Osteocyte (in vitro differentiated cells): ENCODE results near the gene TOB1. TPM values are rescaled to one million over a fixed set of nuclear protein-coding genes. Genes with fewer than 3 reads are reported as not detected.

Experiments used
- DNase-seq: peaks from one replicate; pipeline ENCODE4 v3.0.0; 2021; ENCODE audit warnings: mixed read lengths; ENCODE audit not compliant: unreplicated experiment; ENCODE audit errors: extremely low spot score
- H3K27ac Mint-ChIP-seq: one replicate; pipeline ENCODE4 v1.8.0; 2021; ENCODE audit warnings: mild to moderate bottlenecking, mixed read lengths; ENCODE audit not compliant: unreplicated experiment
- H3K27me3 Mint-ChIP-seq: one replicate; pipeline ENCODE4 v1.8.0; 2021; ENCODE audit warnings: mixed read lengths; ENCODE audit not compliant: unreplicated experiment
- H3K36me3 Mint-ChIP-seq: one replicate; pipeline ENCODE4 v1.8.0; 2021; ENCODE audit warnings: mixed read lengths; ENCODE audit not compliant: unreplicated experiment
- H3K4me1 Mint-ChIP-seq: one replicate; pipeline ENCODE4 v1.8.0; 2021; ENCODE audit warnings: mixed read lengths; ENCODE audit not compliant: unreplicated experiment
- H3K4me3 Mint-ChIP-seq: one replicate; pipeline ENCODE4 v1.8.0; 2021; ENCODE audit warnings: mild to moderate bottlenecking, moderate library complexity, mixed read lengths; ENCODE audit not compliant: unreplicated experiment
- H3K9me3 Mint-ChIP-seq: one replicate; pipeline ENCODE4 v1.8.0; 2021; ENCODE audit warnings: mixed read lengths; ENCODE audit not compliant: unreplicated experiment
- total RNA-seq: library from RNA; stranded (reverse); gene quantifications from 2 replicates; pipeline ENCODE4 v1.2.1, GENCODE V29; 2021
- TF ChIP-seq, protein P1 (sequence below): fragments of 200-600 bp; sonication (generic); IDR thresholded peaks from 2 replicates; pipeline ENCODE4 v1.5.0; 2021; ENCODE audit warnings: antibody characterized with exemption, mild to moderate bottlenecking, moderate library complexity

The TOB1 gene
- total RNA-seq, 1 donor from 2014 or later: 40.1 TPM

DNA sequence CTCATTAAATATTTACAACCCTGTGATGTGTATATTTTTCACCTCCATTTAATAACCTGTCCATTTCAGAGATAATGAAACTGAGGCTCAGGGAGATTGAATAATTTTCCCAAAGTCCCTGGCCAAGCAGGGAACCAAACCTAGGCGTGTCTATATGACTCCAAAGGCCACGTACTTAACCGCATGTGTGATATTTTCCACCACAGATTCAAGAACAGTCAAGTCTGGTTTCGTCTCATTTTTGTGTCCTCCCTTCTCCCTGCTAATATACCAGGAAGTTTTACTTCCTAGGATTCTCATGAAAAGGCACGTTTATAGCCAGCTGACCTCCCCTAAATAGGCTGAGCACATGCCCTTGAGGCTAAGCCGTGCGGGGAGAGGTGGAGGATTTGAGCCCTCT, 15.5 kb downstream of the TOB1 start:
- TF ChIP-seq, protein P1, sequence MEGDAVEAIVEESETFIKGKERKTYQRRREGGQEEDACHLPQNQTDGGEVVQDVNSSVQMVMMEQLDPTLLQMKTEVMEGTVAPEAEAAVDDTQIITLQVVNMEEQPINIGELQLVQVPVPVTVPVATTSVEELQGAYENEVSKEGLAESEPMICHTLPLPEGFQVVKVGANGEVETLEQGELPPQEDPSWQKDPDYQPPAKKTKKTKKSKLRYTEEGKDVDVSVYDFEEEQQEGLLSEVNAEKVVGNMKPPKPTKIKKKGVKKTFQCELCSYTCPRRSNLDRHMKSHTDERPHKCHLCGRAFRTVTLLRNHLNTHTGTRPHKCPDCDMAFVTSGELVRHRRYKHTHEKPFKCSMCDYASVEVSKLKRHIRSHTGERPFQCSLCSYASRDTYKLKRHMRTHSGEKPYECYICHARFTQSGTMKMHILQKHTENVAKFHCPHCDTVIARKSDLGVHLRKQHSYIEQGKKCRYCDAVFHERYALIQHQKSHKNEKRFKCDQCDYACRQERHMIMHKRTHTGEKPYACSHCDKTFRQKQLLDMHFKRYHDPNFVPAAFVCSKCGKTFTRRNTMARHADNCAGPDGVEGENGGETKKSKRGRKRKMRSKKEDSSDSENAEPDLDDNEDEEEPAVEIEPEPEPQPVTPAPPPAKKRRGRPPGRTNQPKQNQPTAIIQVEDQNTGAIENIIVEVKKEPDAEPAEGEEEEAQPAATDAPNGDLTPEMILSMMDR: no peak
- Mint-ChIP-seq H3K9me3 (no peaks in the 10 kb centered on the region), H3K36me3 (no peaks in the 10 kb centered on the region), H3K4me3 (no peak overlapping the region), H3K4me1 (peaks cover 13% of the 10 kb centered on the region), H3K27ac (no peak overlapping the region), H3K27me3 (peaks cover 19% of the 10 kb centered on the region)
- no peak for DNase-seq

DNA sequence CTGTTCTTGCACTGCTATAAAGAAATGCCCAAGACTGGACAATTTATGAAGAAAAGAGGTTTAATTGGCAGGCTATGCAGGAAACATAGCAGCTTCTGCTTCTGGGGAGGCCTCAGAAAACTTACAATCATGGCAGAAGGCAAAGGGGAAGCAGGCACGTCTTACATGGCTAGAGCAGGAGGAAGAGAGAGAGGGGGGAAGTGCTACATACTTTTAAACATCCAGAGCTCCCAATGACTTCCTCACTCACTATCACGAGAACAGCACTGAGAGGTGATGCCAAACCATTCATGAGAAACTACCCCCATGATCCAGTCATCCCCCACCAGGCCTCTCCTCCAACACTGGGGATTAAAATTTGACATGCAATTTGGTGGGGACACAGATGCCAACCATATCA, 17.4 kb downstream of the TOB1 start:
- no peak for DNase-seq
- no peak overlapping the region for H3K27ac Mint-ChIP-seq
- no peaks in the 10 kb centered on the region for H3K36me3 Mint-ChIP-seq
- TF ChIP-seq, protein P1: no peak
- H3K27me3 Mint-ChIP-seq: peaks cover 2% of the 10 kb centered on the region
- H3K4me1 Mint-ChIP-seq: peaks cover 15% of the 10 kb centered on the region
- no peaks in the 10 kb centered on the region for H3K9me3 Mint-ChIP-seq
- H3K4me3 Mint-ChIP-seq: no peak overlapping the region

DNA sequence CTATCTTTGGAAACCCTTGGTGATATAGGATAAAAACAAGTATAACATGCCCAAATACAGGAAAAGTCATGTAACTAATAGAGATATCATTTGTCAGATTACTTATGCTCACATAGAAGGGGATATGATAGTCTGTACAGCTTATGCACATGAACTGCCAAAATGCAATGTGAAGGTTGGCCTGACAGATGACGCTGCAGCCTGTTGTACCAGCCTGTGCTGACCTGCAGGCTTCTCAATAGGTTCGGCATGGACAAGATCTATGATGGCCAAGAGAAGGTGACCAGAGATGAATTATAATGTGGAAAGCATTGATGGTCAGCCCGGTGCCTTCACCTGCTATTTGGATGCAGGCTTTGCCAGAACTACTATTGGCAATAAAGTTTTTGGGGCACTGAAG, 18.1 kb downstream of the TOB1 start:
- Mint-ChIP-seq H3K4me3 (no peak overlapping the region), H3K4me1 (peaks cover 15% of the 10 kb centered on the region), H3K27me3 (no peaks in the 10 kb centered on the region), H3K36me3 (no peaks in the 10 kb centered on the region), H3K27ac (no peak overlapping the region), H3K9me3 (no peaks in the 10 kb centered on the region)
- TF ChIP-seq, protein P1: no peak
- DNase-seq: peak; percentile 46

DNA sequence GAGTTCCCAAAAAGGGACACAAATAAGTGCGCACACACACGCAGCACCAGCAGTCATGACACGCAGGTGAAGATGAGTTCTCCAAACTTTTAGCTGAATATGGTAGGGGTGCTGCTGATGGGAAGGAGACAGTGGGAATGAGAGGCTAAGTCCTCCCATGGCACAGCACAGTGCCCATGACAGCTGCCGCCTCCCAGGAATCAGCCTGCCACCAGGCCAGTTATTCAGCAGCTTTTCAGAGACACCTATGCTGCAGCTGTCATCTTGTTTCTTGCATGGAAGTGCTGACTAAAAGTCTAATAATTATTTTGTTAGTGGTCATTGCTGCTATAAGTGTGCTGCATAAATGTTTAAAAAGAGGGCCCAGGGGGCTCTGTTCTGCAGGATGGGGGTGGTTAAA, 18.6 kb downstream of the TOB1 start:
- Mint-ChIP-seq H3K27ac (no peak overlapping the region), H3K9me3 (no peaks in the 10 kb centered on the region), H3K36me3 (no peaks in the 10 kb centered on the region), H3K27me3 (no peaks in the 10 kb centered on the region), H3K4me3 (no peak overlapping the region), H3K4me1 (peaks cover 12% of the 10 kb centered on the region)
- TF ChIP-seq, protein P1: no peak
- DNase-seq: peak; percentile 53

DNA sequence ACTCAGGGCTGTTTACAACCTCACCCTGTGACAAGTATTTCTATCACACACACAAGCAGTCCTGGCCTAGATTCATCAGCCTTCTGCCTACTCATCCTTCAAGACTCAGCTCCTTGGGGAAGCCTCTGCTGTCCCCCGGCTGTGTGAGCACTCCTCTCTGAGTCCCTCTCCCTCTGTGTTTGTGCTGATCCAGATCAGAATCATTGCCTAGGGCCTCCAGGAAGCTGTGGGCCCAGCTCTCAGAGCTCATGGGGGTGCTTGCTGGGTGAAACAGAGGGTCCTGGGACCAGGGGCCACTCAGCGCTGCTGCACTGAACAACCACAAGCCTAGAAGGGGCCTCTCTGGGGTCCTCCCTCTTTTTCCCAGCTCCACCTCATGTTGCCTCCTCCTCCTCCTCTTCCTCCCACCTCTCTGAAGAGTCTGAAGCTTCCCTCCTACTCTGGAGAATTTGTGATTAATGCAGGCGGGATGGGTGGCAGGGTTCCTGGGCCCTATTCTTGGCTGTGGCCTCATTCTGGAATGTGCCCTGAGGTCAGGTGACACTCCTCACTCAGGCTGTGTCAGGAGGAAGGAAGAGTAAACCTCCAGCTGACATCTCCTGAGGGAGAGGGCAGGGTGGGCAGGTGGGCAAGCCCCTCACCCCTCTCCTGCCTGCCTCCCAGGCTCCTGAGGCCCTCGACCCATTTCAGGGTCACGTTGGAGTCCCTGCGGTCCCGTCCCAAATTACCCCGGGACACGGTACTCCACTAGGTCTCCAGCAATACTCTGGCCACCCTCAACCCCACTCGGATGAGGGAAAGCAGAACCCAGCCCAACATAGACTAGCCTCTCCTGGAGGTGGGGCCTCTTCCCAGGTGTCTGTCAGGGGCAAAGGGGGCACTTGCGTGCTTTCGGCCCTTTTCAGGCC, 20.7 kb downstream of the TOB1 start:
- TF ChIP-seq, protein P1: no peak
- Mint-ChIP-seq H3K27ac (no peak overlapping the region), H3K4me3 (no peak overlapping the region), H3K36me3 (no peaks in the 10 kb centered on the region), H3K9me3 (no peaks in the 10 kb centered on the region), H3K27me3 (no peaks in the 10 kb centered on the region), H3K4me1 (peaks cover 5% of the 10 kb centered on the region)
- DNase-seq: peak; percentile 76
